Measurements from ENCODE around the gene CYP24A1.

The CYP24A1 gene

GRCh38 chr20:54122189-54122588 lies 51.6 kb downstream of the CYP24A1 start:
- TF ChIP-seq, protein P1, sequence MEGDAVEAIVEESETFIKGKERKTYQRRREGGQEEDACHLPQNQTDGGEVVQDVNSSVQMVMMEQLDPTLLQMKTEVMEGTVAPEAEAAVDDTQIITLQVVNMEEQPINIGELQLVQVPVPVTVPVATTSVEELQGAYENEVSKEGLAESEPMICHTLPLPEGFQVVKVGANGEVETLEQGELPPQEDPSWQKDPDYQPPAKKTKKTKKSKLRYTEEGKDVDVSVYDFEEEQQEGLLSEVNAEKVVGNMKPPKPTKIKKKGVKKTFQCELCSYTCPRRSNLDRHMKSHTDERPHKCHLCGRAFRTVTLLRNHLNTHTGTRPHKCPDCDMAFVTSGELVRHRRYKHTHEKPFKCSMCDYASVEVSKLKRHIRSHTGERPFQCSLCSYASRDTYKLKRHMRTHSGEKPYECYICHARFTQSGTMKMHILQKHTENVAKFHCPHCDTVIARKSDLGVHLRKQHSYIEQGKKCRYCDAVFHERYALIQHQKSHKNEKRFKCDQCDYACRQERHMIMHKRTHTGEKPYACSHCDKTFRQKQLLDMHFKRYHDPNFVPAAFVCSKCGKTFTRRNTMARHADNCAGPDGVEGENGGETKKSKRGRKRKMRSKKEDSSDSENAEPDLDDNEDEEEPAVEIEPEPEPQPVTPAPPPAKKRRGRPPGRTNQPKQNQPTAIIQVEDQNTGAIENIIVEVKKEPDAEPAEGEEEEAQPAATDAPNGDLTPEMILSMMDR (IDR thresholded peaks at IDR 0.05; ENCODE audit: insufficient read depth, low read length, missing control alignments), result no peak
- ChIA-PET POLR2A (no interaction called here), CTCF (interaction anchor here (1.1 to 2.3 kb wide), 2 partner anchors 19 to 78 kb away, joined by 3 to 11 read pairs; no protein-coding TSS in a partner anchor)
- no peak for DNase-seq (ENCODE audit: low read depth, low spot score)
- H3K4me3 ChIP-seq (ENCODE audit: low read depth, low read length), result no peak overlapping the region

GRCh38 chr20:54119744-54120143 lies 54.0 kb downstream of the CYP24A1 start:
- no peak overlapping the region for H3K4me3 ChIP-seq (ENCODE audit: low read depth, low read length)
- ChIA-PET POLR2A (no interaction called here), CTCF (interaction anchor here (0.5 to 2.4 kb wide), 3 partner anchors 13 to 527 kb away, joined by 3 to 7 read pairs (median 7); no protein-coding TSS in a partner anchor)
- TF ChIP-seq, protein P1 (IDR thresholded peaks at IDR 0.05; ENCODE audit: insufficient read depth, low read length, missing control alignments), result no peak
- no peak for DNase-seq (ENCODE audit: low read depth, low spot score)

DNA sequence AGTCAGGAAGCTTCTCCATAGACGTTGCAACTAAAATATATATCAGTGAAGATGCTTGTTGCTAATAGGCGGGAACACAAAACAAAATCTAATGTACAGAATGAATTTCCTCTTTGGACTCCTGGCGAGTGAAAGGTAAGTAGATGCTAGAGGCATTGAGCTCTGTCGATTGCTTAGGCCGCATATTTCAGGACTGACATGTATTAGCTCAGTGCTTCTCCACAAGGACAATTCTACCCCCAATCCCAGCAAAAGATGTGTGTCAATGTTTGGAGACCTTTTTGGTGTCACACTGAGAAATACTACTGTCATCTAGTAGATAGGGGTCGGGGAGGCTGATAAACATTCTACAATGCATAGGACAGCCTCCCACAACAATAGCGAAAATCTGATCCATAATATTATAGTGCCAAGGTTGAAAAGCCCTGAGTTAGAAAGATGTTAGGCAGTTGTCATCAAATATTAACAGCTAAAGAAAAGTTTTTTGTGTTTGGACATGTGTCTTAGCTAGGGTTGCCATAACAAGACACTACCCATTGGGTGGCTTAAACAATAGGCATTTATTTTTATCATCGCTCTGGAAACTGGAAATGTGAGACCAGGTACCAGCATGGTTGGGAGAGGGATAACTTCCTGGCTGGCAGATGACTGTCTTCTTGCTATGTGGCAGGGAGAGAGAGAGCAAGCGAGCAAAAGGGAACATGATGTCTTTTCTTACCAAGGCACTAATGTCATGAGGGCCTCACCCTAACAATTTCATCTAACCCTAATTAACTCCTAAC lies 55.4 kb downstream of the CYP24A1 start:
- ChIA-PET CTCF (interaction anchor here (1.0 to 5.6 kb wide), 2 partner anchors 14 to 22 kb away, joined by 4 to 76 read pairs; no protein-coding TSS in a partner anchor), POLR2A (no interaction called here)
- TF ChIP-seq, protein P1 (IDR thresholded peaks at IDR 0.05; ENCODE audit: insufficient read depth, low read length, missing control alignments), result no peak
- DNase-seq (ENCODE audit: low read depth, low spot score), result no peak
- no peak overlapping the region for H3K4me3 ChIP-seq (ENCODE audit: low read depth, low read length)

DNA sequence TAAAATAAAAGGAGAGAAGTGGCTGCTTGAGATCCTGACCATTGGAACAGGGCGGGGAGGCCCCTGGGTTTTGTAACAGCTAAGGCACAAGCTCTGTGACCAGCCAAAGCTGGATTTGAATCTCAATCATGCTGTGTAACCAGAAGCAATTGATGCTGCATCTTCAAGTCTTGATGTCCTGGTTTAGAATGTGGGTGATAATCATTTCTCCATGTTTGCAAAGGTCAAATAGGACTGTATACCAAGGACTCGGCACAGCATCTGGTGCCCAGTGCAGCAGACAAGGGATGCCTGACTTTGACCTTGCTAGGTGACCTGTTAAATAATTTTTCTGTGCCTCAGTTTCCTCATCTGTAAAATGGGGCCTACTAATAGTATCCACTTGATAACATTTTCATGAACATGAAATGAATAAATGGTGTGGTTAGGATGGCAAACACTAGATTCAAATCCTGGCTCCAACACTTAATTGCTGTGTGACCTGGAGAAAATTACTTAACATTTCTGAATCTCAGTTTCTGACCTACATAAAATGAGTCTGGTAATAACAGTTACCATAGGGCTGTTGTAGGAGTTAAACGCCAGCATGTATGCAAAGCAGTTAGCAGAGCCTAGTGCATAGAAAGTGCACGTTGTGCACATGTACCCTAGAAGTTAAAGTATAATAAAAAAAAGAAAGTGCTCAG lies 57.1 kb downstream of the CYP24A1 start:
- TF ChIP-seq, protein P1 (IDR thresholded peaks at IDR 0.05; ENCODE audit: insufficient read depth, low read length, missing control alignments), result no peak
- no peak overlapping the region for H3K4me3 ChIP-seq (ENCODE audit: low read depth, low read length)
- ChIA-PET CTCF (interaction anchor here (1.0 to 5.6 kb wide), 3 partner anchors 12 to 81 kb away, joined by 3 to 76 read pairs (median 4); no protein-coding TSS in a partner anchor), POLR2A (no interaction called here)
- DNase-seq (ENCODE audit: low read depth, low spot score), result no peak

- no peak for DNase-seq (ENCODE audit: low read depth, low spot score)
- TF ChIP-seq, protein P1 (IDR thresholded peaks at IDR 0.05; ENCODE audit: insufficient read depth, low read length, missing control alignments), result no peak
- CTCF ChIA-PET, result interaction anchor here (0.7 to 5.6 kb wide), 6 partner anchors 11 to 92 kb away, joined by 3 to 76 read pairs (median 4); partner anchors contain the start of gene PFDN4
- H3K4me3 ChIP-seq (ENCODE audit: low read depth, low read length), result no peak overlapping the region
- POLR2A ChIA-PET, result no interaction called here
These were observed 58.5 kb downstream of the CYP24A1 start for GRCh38 chr20:54115172-54115854.
